ENCODE data around the gene SOWAHB. TPM values are rescaled to one million over a fixed set of nuclear protein-coding genes. Genes with fewer than 3 reads are reported as not detected.

Gene SOWAHB
- total and polyA plus RNA-seq, 2 of the 8 experiments (the other 6 are each of a cell fraction or from before 2014, with no cell fraction given): 0.15 to 0.65 TPM

DNA sequence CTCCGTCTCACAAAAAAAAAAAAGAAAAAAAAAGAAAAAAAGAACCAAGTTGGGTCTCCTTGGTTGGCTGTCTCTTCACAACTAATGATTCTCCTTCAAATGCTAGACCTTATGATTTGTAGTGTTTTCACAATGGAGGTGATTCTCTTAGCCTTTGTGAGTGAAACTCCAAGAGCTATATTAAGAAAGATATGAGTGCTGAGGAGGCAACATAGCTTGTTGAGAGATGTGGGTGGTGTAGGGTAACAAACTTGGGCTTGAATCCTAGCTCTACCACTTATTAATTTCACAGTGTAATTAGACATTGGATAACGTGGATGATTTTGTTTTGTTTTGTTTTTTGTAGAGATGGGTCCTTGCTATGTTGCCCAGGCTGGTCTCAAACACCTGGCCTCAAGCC, 41.2 kb upstream of the SOWAHB start (continued):
- no peak for TF ChIP-seq CHD7 (IDR thresholded peaks at IDR 0.05; ENCODE audit: insufficient replicate concordance, low read length)
- TF ChIP-seq ZNF274 (IDR thresholded peaks at IDR 0.05; ENCODE audit: borderline replicate concordance, extremely low read depth, low read length): no peak
- TF ChIP-seq CREB1 (IDR thresholded peaks at IDR 0.05): no peak
- TF ChIP-seq KDM5A (IDR thresholded peaks at IDR 0.05; ENCODE audit: low read length): no peak

Measured in H1 (cell line).